GM12878 (cell line): Measurements from ENCODE around the gene NRTN. TPM values are rescaled to one million over a fixed set of nuclear protein-coding genes. Genes with fewer than 3 reads are reported as not detected.

Experiments
- ATF3 ChIP-seq: IDR thresholded peaks from 2 replicates; pipeline ENCODE4 v1.6.1; 2011; ENCODE audit warnings: low read depth, mild to moderate bottlenecking, low read length, moderate library complexity, borderline replicate concordance; ENCODE audit errors: extremely low read depth
- BACH1 ChIP-seq: fragments of 450-650 bp; IDR thresholded peaks from 2 replicates; pipeline ENCODE4 v1.6.1; 2017; ENCODE audit warnings: mild to moderate bottlenecking, borderline replicate concordance
- CBFB ChIP-seq: IDR thresholded peaks from 2 replicates; pipeline ENCODE4 v1.6.1; 2016; ENCODE audit warnings: antibody characterized with exemption, low read depth
- CHD1 ChIP-seq: IDR thresholded peaks from 2 replicates; pipeline ENCODE4 v1.6.1; 2012; ENCODE audit warnings: low read depth, low read length, improper control_type of control experiment
- CHD2 ChIP-seq: IDR thresholded peaks from 2 replicates; pipeline ENCODE4 v1.6.1; 2011; ENCODE audit warnings: low read depth, low read length, improper control_type of control experiment, borderline replicate concordance
- CTCF ChIP-seq, 3 experiments: IDR thresholded peaks in 2 of 3; conservative IDR thresholded peaks in 1 of 3; 2 replicates each; pipeline ENCODE4 v1.5.1; 2011; ENCODE audit warnings: low read depth in 3 of 3, low read length in 3 of 3, mild to moderate bottlenecking in 3 of 3, control low read depth in 2 of 3, moderate library complexity in 2 of 3, inconsistent platforms in 1 of 3, mixed read lengths in 1 of 3; ENCODE audit not compliant: control insufficient read depth in 2 of 3, insufficient read depth in 1 of 3; ENCODE audit errors: extremely low read depth in 1 of 3
- DPF2 ChIP-seq: fragments of 450-650 bp; IDR thresholded peaks from 2 replicates; pipeline ENCODE4 v1.6.1; 2017; ENCODE audit warnings: mild to moderate bottlenecking
- E4F1 ChIP-seq: fragments of 450-650 bp; IDR thresholded peaks from 2 replicates; pipeline ENCODE4 v1.6.1; 2018; ENCODE audit warnings: borderline replicate concordance, mild to moderate bottlenecking; ENCODE audit not compliant: partially characterized antibody
- ESRRA ChIP-seq: IDR thresholded peaks from 2 replicates; pipeline ENCODE4 v1.6.1; 2012; ENCODE audit warnings: mild to moderate bottlenecking, low read length, improper control_type of control experiment
- ETV6 ChIP-seq, 2 experiments: fragments of 450-650 bp in 1 of 2; IDR thresholded peaks in 1 of 2; conservative IDR thresholded peaks in 1 of 2; 2 replicates each; pipeline ENCODE4 v1.6.1; 2014; ENCODE audit warnings: antibody characterized with exemption in 1 of 2, borderline replicate concordance in 1 of 2, low read depth in 1 of 2, mild to moderate bottlenecking in 1 of 2, moderate library complexity in 1 of 2
- HCFC1 ChIP-seq: fragments of 150-350 bp; IDR thresholded peaks from 2 replicates; pipeline ENCODE4 v1.6.1; 2014; ENCODE audit warnings: low read length
- HDAC2 ChIP-seq: fragments of 200-600 bp; sonication (generic); IDR thresholded peaks from 2 replicates; pipeline ENCODE4 v1.6.1; 2017
- JUNB ChIP-seq: IDR thresholded peaks from 2 replicates; pipeline ENCODE4 v1.6.1; 2016; ENCODE audit warnings: antibody characterized with exemption, mild to moderate bottlenecking
- NFYA ChIP-seq: IDR thresholded peaks from 2 replicates; pipeline ENCODE4 v1.6.1; 2011; ENCODE audit warnings: low read depth, mild to moderate bottlenecking, low read length, improper control_type of control experiment, borderline replicate concordance
- NR2C2 ChIP-seq: IDR thresholded peaks from 2 replicates; pipeline ENCODE4 v1.6.1; 2011; ENCODE audit warnings: borderline replicate concordance, low read depth; ENCODE audit not compliant: control insufficient read depth, insufficient read length
- NR2F1 ChIP-seq: fragments of 450-650 bp; conservative IDR thresholded peaks from 2 replicates; pipeline ENCODE4 v1.6.1; 2017; ENCODE audit warnings: mild to moderate bottlenecking
- PAX5 ChIP-seq: IDR thresholded peaks from 2 replicates; pipeline ENCODE4 v1.6.1; 2011; ENCODE audit warnings: low read depth, low read length, borderline replicate concordance
- PAX8 ChIP-seq: fragments of 450-650 bp; IDR thresholded peaks from 2 replicates; pipeline ENCODE4 v1.6.1; 2017; ENCODE audit warnings: mild to moderate bottlenecking, moderate library complexity
- POU2F2 ChIP-seq: IDR thresholded peaks from 3 replicates; pipeline ENCODE4 v1.6.1; 2011; ENCODE audit warnings: low read depth, mild to moderate bottlenecking, low read length, borderline replicate concordance
- SMAD1 ChIP-seq: fragments of 450-650 bp; IDR thresholded peaks from 2 replicates; pipeline ENCODE4 v1.6.1; 2018; ENCODE audit warnings: mild to moderate bottlenecking, low read depth; ENCODE audit not compliant: partially characterized antibody
- SP1 ChIP-seq: IDR thresholded peaks from one replicate; pipeline ENCODE4 v1.6.1; 2011; ENCODE audit warnings: low read depth, low read length
- USF1 ChIP-seq: IDR thresholded peaks from 2 replicates; pipeline ENCODE4 v1.6.1; 2011; ENCODE audit warnings: borderline replicate concordance, low read depth, mild to moderate bottlenecking, moderate library complexity, mixed read lengths, low read length; ENCODE audit not compliant: insufficient read depth; ENCODE audit errors: extremely low read length
- ZZZ3 ChIP-seq: IDR thresholded peaks from 2 replicates; pipeline ENCODE4 v1.6.1; 2011; ENCODE audit warnings: low read depth; ENCODE audit not compliant: control insufficient read depth, insufficient read length
- polyA plus RNA-seq, 11 experiments: library from polyadenylated mRNA; depleted of rRNA in 4 of 11; unstranded in 6 of 11; stranded (reverse) in 5 of 11; fragments of >200 nt; fragmentation: Nextera tagmentation in 4 of 11; fragmentation: Illumina TruSeq in 1 of 11; extraction: Ambion mirVana in 4 of 11; extraction: Trizol in 1 of 11; gene quantifications; 1 replicate in 1 of 11; 2 replicates in 10 of 11; pipeline versions ENCODE4 v1.2.1 to v1.2.3, GENCODE V29; 2011 to 2016; ENCODE audit warnings: inconsistent platforms in 2 of 11, missing spikeins in 2 of 11, low read depth in 1 of 11
- total RNA-seq, 4 experiments: library from RNA; depleted of rRNA in 3 of 4; stranded (reverse); fragments of >200 nt in 3 of 4; fragmentation: Illumina TruSeq in 1 of 4; extraction: Trizol in 1 of 4; gene quantifications; 2 replicates each; pipeline versions ENCODE4 v1.2.1 to v1.2.3, GENCODE V29; 2013 to 2021

Gene NRTN
- total and polyA plus RNA-seq, 10 of the 15 experiments (the other 5 are each of a cell fraction or from before 2014, with no cell fraction given), result not detected

- no peak for TF ChIP-seq CTCF (IDR thresholded peaks at IDR 0.05 in 2 of 3, conservative IDR thresholded peaks at IDR 0.05 in 1 of 3; ENCODE audit: control insufficient read depth in 2 of 3, extremely low read depth in 1 of 3, insufficient read depth in 1 of 3, low read depth in 3 of 3, low read length in 3 of 3)
- peak; percentile 95 for TF ChIP-seq ATF3
- peak; percentile 82 for TF ChIP-seq SP1
- 0 out of 2 replicates have a peak, but pooled peaks have one; percentile 60 for TF ChIP-seq CHD1
- TF ChIP-seq CBFB, result peak; percentile 18; the same call in 1 of the 2 replicates
- peak; percentile 88 for TF ChIP-seq NR2C2
- TF ChIP-seq HCFC1, result peak; percentile 94
- no peak for TF ChIP-seq JUNB
- TF ChIP-seq NFYA, result no peak
- peak; percentile 51; the same call in 1 of the 2 replicates for TF ChIP-seq PAX5
- peak; percentile 59; the same call in 1 of the 2 replicates for TF ChIP-seq HDAC2
- TF ChIP-seq ZZZ3, result no peak
- peak; percentile 76 for TF ChIP-seq NR2F1
- peak; percentile 71 for TF ChIP-seq SMAD1
- TF ChIP-seq POU2F2, result peak; percentile 63; the same call in 2 of the 3 replicates
- TF ChIP-seq CHD2, result peak; percentile 67
- no peak for TF ChIP-seq E4F1
- TF ChIP-seq DPF2, result peak; percentile 73; the same call in 1 of the 2 replicates
- TF ChIP-seq ESRRA, result peak; percentile 12; the same call in 1 of the 2 replicates
- peak; percentile 95 for TF ChIP-seq USF1
- no peak for TF ChIP-seq PAX8
- TF ChIP-seq ETV6 (conservative IDR thresholded peaks at IDR 0.05 in 1 of 2, IDR thresholded peaks at IDR 0.05 in 1 of 2; ENCODE audit: borderline replicate concordance in 1 of 2, low read depth in 1 of 2), result no peak
- peak; percentile 65; the same call in 1 of the 2 replicates for TF ChIP-seq BACH1
These were observed 14.0 kb upstream of the NRTN start, which contains the start of gene DUS3L (continued) for GRCh38 chr19:5790559-5791520.
